ENCODE results near the gene SCN4B. TPM values are rescaled to one million over a fixed set of nuclear protein-coding genes. Genes with fewer than 3 reads are reported as not detected.

The SCN4B gene
- total and polyA plus RNA-seq, 2 of the 4 experiments (the other 2 are of a cell fraction), result 0.18 to 0.44 TPM

GRCh38 chr11:118175993-118176777 is 23.6 kb upstream of the SCN4B start, which contains the start of gene SCN2B:
Gene SCN2B, minus strand, starts transcription at chr11:118176639. Its CDS starts 208 bp downstream, at chr11:118176431.
- Histone ChIP-seq H4K20me1 (ENCODE audit: insufficient read depth, low read length) (no peaks in the 10 kb centered on the region), H3K4me1 (ENCODE audit: control insufficient read depth, insufficient read depth, low read length) (peaks cover 5% of the 10 kb centered on the region; the same call in 1 of the 2 replicates), H2AK5ac (ENCODE audit: low read depth, low read length) (no peak within 1 kb of the TSS), H3K79me1 (ENCODE audit: low read depth in 1 of 2, low read length in 2 of 2) (no peaks in the 10 kb centered on the region), H2AK9ac (replicated peaks; ENCODE audit: low read depth, low read length, poor library complexity) (no peak within 1 kb of the TSS), H3K14ac (replicated peaks; ENCODE audit: low read depth, low read length) (no peak within 1 kb of the TSS), H2BK15ac (ENCODE audit: low read depth, low read length) (no peak within 1 kb of the TSS), H3K56ac (ENCODE audit: extremely low read depth, insufficient read depth, low read length) (no peak within 1 kb of the TSS; the same call in 1 of the 2 replicates), H3K36me3 (ENCODE audit: control insufficient read depth, insufficient read depth, low read length) (no peaks in the 10 kb centered on the region), H3K4me3 (ENCODE audit: insufficient read depth, low read depth, low read length) (peak within 1 kb of the TSS; percentile 29; the same call in 1 of the 2 replicates), H3K9me1 (ENCODE audit: insufficient read depth, low read length) (no peaks in the 10 kb centered on the region), H4K5ac (ENCODE audit: low read depth, low read length) (peak within 1 kb of the TSS; percentile 48; the same call in 1 of the 2 replicates), H4K8ac (ENCODE audit: low read depth in 2 of 2, low read length in 2 of 2) (no peak within 1 kb of the TSS; a peak in 1 of 4 replicates), H3K4ac (ENCODE audit: low read depth, low read length) (no peak within 1 kb of the TSS), H2BK120ac (ENCODE audit: low read depth, low read length) (no peak within 1 kb of the TSS), H3K27me3 (ENCODE audit: control insufficient read depth, insufficient read depth, low read length) (peaks cover 10% of the 10 kb centered on the region), H3K4me2 (ENCODE audit: low read depth, low read length) (peak within 1 kb of the TSS; percentile 75), H2BK20ac (ENCODE audit: low read depth, low read length) (no peak within 1 kb of the TSS), H3K23ac (ENCODE audit: low read depth, low read length) (no peak within 1 kb of the TSS), H3K9me3 (ENCODE audit: control insufficient read depth, insufficient read depth, low read length) (no peaks in the 10 kb centered on the region), H4K91ac (ENCODE audit: insufficient read depth, low read depth, low read length) (peak within 1 kb of the TSS; percentile 31; the same call in 1 of the 2 replicates), H3K9ac (ENCODE audit: low read depth, low read length) (peak within 1 kb of the TSS; percentile 49; the same call in 1 of the 2 replicates), H3K27ac (ENCODE audit: insufficient read depth, low read length) (peak within 1 kb of the TSS; percentile 61), H2BK5ac (ENCODE audit: low read depth, low read length, poor library complexity, severe bottlenecking) (no peak within 1 kb of the TSS), H2AFZ (replicated peaks; ENCODE audit: low read length, poor library complexity) (no peak within 1 kb of the TSS), H3K18ac (ENCODE audit: low read depth, low read length) (peak within 1 kb of the TSS; percentile 57; the same call in 1 of the 2 replicates)
- DNase-seq (peak; percentile 7), ATAC-seq (ENCODE audit: low read depth) (no peak)
- 18% methylated on average over 3 of the region's 14 CpGs; no CpG with 5 or more reads in 1 of the 2 experiments for WGBS, 2 experiments (ENCODE audit: extremely low coverage in 2 of 2, insufficient read length in 1 of 2)
- dilution Hi-C loops (cut with HindIII; ENCODE audit: low sequenced_read_pairs, unreplicated experiment), result no loop called here
- BruUV-seq (replicated peaks), result no TSS peak
- in situ Hi-C loops (cut with MboI; ENCODE audit: low sequenced_read_pairs), result no loop called here
- intact Hi-C loops (cut with micrococcal nuclease), result no loop called here
- ChIA-PET CTCF (interaction anchor here (1.2 kb wide), 1 partner anchor 22 kb away, joined by 3 read pairs; no protein-coding TSS in a partner anchor), POLR2A (ENCODE audit: unreplicated experiment) (no interaction called here)
- TF ChIP-seq NFE2L2 (IDR thresholded peaks at IDR 0.05; ENCODE audit: low read depth, low read length), result no peak
- TF ChIP-seq ELK1 (IDR thresholded peaks at IDR 0.05; ENCODE audit: borderline replicate concordance, low read depth, low read length), result no peak
- no peak for TF ChIP-seq SMC3 (IDR thresholded peaks at IDR 0.05; ENCODE audit: low read depth, low read length)
- TF ChIP-seq CEBPB (IDR thresholded peaks at IDR 0.05; ENCODE audit: low read depth, low read length), result no peak
- no peak for TF ChIP-seq MAZ (IDR thresholded peaks at IDR 0.05; ENCODE audit: borderline replicate concordance, low read depth, low read length)
- no peak for TF ChIP-seq POLR2A (IDR thresholded peaks at IDR 0.05; ENCODE audit: low read depth, low read length)
- no peak for TF ChIP-seq RCOR1 (IDR thresholded peaks at IDR 0.05; ENCODE audit: insufficient replicate concordance, low read length)
- TF ChIP-seq MAFK (IDR thresholded peaks at IDR 0.05; ENCODE audit: low read depth, low read length), result no peak
- no peak for TF ChIP-seq BHLHE40 (IDR thresholded peaks at IDR 0.05; ENCODE audit: low read depth, low read length)
- TF ChIP-seq FOS (IDR thresholded peaks at IDR 0.05; ENCODE audit: low read depth, low read length), result no peak
- TF ChIP-seq CHD1 (IDR thresholded peaks at IDR 0.05; ENCODE audit: low read depth, low read length), result no peak
- TF ChIP-seq RAD21 (IDR thresholded peaks at IDR 0.05; ENCODE audit: low read length), result no peak
- TF ChIP-seq USF2 (IDR thresholded peaks at IDR 0.05; ENCODE audit: low read depth, low read length), result no peak
